Keratinocyte (primary cell): ENCODE data around the gene TMEM169. TPM values are rescaled to one million over a fixed set of nuclear protein-coding genes. Genes with fewer than 3 reads are reported as not detected.

Experiments used
- DNase-seq: peaks from one replicate; pipeline ENCODE4 v3.0.0-alpha.2; 2011; ENCODE audit warnings: low read depth, missing footprints, low spot score
- FAIRE-seq: peaks from 2 replicates; lab custom pipeline; 2011; peaks lifted over from hg19 to GRCh38; lab: Jason Lieb, UNC
- H2AFZ ChIP-seq: 2 replicates; pipeline ENCODE4 v1.6.0; 2012; ENCODE audit warnings: low read length, control low read depth, inconsistent platforms; ENCODE audit not compliant: control insufficient read depth
- H3K27ac ChIP-seq: 2 replicates; pipeline ENCODE4 v1.5.1; 2011; ENCODE audit warnings: low read length; ENCODE audit not compliant: control insufficient read depth, insufficient read depth
- H3K27me3 ChIP-seq: 3 replicates; pipeline ENCODE4 v1.6.0; 2011; ENCODE audit warnings: low read length; ENCODE audit not compliant: control insufficient read depth, insufficient read depth; ENCODE audit errors: extremely low read depth
- H3K36me3 ChIP-seq, 2 experiments: 2 replicates in 1 of 2; 3 replicates in 1 of 2; pipeline ENCODE4 v1.5.1; 2011; ENCODE audit warnings: low read length in 2 of 2, mild to moderate bottlenecking in 1 of 2; ENCODE audit not compliant: control insufficient read depth in 2 of 2, insufficient read depth in 2 of 2; ENCODE audit errors: extremely low read depth in 1 of 2
- H3K4me1 ChIP-seq: 3 replicates; pipeline ENCODE4 v1.5.1; 2011; ENCODE audit warnings: low read length; ENCODE audit not compliant: control insufficient read depth, insufficient read depth; ENCODE audit errors: extremely low read depth
- H3K4me2 ChIP-seq: 3 replicates; pipeline ENCODE4 v1.6.0; 2011; ENCODE audit warnings: low read depth, low read length; ENCODE audit not compliant: control insufficient read depth, insufficient read depth; ENCODE audit errors: extremely low read depth
- H3K4me3 ChIP-seq, 3 experiments: fragments of 200-600 bp in 1 of 3; sonication (generic) in 1 of 3; 2 replicates in 2 of 3; 3 replicates in 1 of 3; pipeline ENCODE4 v1.5.1; 2011 to 2016; ENCODE audit warnings: low read length in 3 of 3, mild to moderate bottlenecking in 3 of 3, control low read depth in 2 of 3, inconsistent platforms in 1 of 3, low read depth in 1 of 3, mixed read lengths in 1 of 3, mixed run types in 1 of 3, moderate library complexity in 1 of 3; ENCODE audit not compliant: control insufficient read depth in 2 of 3, insufficient read depth in 2 of 3; ENCODE audit errors: extremely low read depth in 1 of 3
- H3K79me2 ChIP-seq: 2 replicates; pipeline ENCODE4 v1.6.0; 2012; ENCODE audit warnings: low read length; ENCODE audit not compliant: control insufficient read depth, insufficient read depth
- H3K9ac ChIP-seq: 3 replicates; pipeline ENCODE4 v1.6.0; 2011; ENCODE audit warnings: low read length; ENCODE audit not compliant: control insufficient read depth, insufficient read depth; ENCODE audit errors: extremely low read depth
- H3K9me1 ChIP-seq: 3 replicates; pipeline ENCODE4 v1.6.0; 2011; ENCODE audit warnings: low read length; ENCODE audit not compliant: control insufficient read depth, insufficient read depth; ENCODE audit errors: extremely low read depth
- H3K9me3 ChIP-seq: 2 replicates; pipeline ENCODE4 v1.5.1; 2012; ENCODE audit warnings: low read depth, low read length; ENCODE audit not compliant: control insufficient read depth
- H4K20me1 ChIP-seq: 3 replicates; pipeline ENCODE4 v1.6.0; 2011; ENCODE audit warnings: low read length; ENCODE audit not compliant: control insufficient read depth, insufficient read depth; ENCODE audit errors: extremely low read depth
- EZH2 ChIP-seq: IDR thresholded peaks from one replicate; pipeline ENCODE4 v1.6.1; 2012; ENCODE audit warnings: inconsistent platforms, mild to moderate bottlenecking, low read length, moderate library complexity
- dilution Hi-C: fragments of 300-500 bp; cut with MboI; formaldehyde crosslinking; loops from one replicate; pipeline ENCODE4 v1.7.0; 2020; ENCODE audit warnings: low sequenced_read_pairs; ENCODE audit not compliant: extremely low pct_ligation_motif_present
- polyA plus RNA-seq, 5 experiments: library from polyadenylated mRNA; depleted of rRNA in 3 of 5; stranded (reverse) in 3 of 5; stranded (forward) in 1 of 5; unstranded in 1 of 5; fragments of >200 nt; gene quantifications; 1 replicate in 1 of 5; 2 replicates in 3 of 5; 3 replicates in 1 of 5; pipeline versions ENCODE4 v1.2.1 to v1.2.3, GENCODE V29; 2011 to 2012; ENCODE audit warnings: missing spikeins in 2 of 5, low read depth in 1 of 5, low replicate concordance in 1 of 5
- TF ChIP-seq, protein P1 (sequence below), 3 experiments: IDR thresholded peaks in 1 of 3; conservative IDR thresholded peaks in 1 of 3; optimal IDR thresholded peaks in 1 of 3; 2 replicates in 2 of 3; 3 replicates in 1 of 3; pipeline versions ENCODE3 to v1.5.1; 2011; ENCODE audit warnings: low read length in 3 of 3, mild to moderate bottlenecking in 3 of 3, moderate library complexity in 2 of 3, control low read depth in 1 of 3, inconsistent platforms in 1 of 3; ENCODE audit not compliant: insufficient read depth in 2 of 3; ENCODE audit errors: extremely low read depth in 1 of 3

The TMEM169 gene
- polyA plus RNA-seq, 1 donor (not counting 4 experiments of a cell fraction or from before 2014, with no cell fraction given): not detected

DNA sequence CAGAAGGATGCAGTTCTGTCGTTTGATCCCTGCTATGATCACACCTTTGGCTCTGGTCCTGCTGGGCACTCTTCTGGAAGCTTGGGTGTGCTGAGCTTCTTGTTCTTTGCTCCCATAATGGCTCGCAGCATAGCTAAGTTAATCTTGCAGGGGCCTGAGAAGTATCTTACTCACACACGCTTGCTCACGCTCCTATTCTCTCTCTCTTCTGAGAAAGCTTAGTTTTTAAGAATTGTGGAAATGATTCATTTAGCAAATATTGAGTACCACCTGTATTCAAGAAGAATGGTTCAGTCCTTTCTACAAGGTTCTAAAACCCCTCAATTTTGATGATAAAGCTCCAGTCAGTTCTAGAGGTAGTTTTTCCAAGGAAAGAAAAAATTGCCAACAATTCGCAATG lies 68.0 kb downstream of the TMEM169 start:
- Histone ChIP-seq H3K4me1 (peaks cover 4% of the 10 kb centered on the region), H3K9me3 (no peaks in the 10 kb centered on the region), H4K20me1 (no peaks in the 10 kb centered on the region), H3K79me2 (peaks cover 10% of the 10 kb centered on the region), H3K4me2 (no peak overlapping the region), H3K27ac (no peak overlapping the region), H3K9ac (no peak overlapping the region), H3K36me3 (peaks cover 18 to 33% of the 10 kb centered on the region in 2 experiments), H2AFZ (no peak overlapping the region), H3K9me1 (peaks cover 2% of the 10 kb centered on the region), H3K27me3 (no peaks in the 10 kb centered on the region), H3K4me3 (no peak overlapping the region)
- DNase-seq (no peak), FAIRE-seq (no peak)
- no peak for TF ChIP-seq EZH2
- TF ChIP-seq, protein P1, sequence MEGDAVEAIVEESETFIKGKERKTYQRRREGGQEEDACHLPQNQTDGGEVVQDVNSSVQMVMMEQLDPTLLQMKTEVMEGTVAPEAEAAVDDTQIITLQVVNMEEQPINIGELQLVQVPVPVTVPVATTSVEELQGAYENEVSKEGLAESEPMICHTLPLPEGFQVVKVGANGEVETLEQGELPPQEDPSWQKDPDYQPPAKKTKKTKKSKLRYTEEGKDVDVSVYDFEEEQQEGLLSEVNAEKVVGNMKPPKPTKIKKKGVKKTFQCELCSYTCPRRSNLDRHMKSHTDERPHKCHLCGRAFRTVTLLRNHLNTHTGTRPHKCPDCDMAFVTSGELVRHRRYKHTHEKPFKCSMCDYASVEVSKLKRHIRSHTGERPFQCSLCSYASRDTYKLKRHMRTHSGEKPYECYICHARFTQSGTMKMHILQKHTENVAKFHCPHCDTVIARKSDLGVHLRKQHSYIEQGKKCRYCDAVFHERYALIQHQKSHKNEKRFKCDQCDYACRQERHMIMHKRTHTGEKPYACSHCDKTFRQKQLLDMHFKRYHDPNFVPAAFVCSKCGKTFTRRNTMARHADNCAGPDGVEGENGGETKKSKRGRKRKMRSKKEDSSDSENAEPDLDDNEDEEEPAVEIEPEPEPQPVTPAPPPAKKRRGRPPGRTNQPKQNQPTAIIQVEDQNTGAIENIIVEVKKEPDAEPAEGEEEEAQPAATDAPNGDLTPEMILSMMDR (optimal IDR thresholded peaks at IDR 0.05 in 1 of 3, IDR thresholded peaks at IDR 0.05 in 1 of 3, conservative IDR thresholded peaks at IDR 0.05 in 1 of 3; ENCODE audit: extremely low read depth in 1 of 3, insufficient read depth in 2 of 3, low read length in 3 of 3): no peak
- dilution Hi-C loops: no loop called here

DNA sequence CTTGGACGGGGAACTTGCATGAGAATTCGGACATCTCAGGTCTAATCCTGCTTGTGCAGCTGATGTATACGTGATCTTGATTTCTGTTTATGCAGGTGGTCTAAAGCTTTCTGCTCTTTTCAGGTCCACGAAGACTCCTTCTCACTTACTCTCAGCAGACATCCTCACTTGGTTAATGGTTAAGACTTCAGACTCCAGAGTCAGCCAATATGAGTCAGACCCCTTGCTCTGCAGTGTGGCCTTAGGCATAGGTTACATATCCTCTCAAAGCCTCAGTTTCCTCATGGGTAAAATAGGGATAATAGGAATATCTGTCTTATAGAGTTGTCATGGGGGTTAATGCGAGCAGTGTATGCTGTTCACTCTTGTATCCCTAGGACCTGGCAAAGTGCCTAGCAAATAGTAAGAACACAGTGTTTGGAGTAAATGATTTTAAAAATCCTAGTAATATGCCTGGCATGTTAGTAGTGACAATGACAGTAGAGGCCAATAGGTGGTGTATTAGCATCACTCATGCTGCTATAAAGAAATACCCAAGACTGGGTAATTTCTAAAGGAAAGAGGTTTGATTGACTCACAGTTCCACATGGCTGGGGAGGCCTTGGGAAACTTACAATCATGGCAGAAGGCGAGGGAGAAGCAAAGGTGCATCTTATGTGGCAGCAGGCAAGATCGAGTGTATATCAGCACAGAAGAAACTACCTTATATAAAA lies 69.8 kb downstream of the TMEM169 start:
- H3K27me3 ChIP-seq: no peaks in the 10 kb centered on the region
- no peak overlapping the region for H3K4me3 ChIP-seq
- TF ChIP-seq, protein P1 (optimal IDR thresholded peaks at IDR 0.05 in 1 of 3, IDR thresholded peaks at IDR 0.05 in 1 of 3, conservative IDR thresholded peaks at IDR 0.05 in 1 of 3; ENCODE audit: extremely low read depth in 1 of 3, insufficient read depth in 2 of 3, low read length in 3 of 3): no peak
- no peak for TF ChIP-seq EZH2
- H4K20me1 ChIP-seq: no peaks in the 10 kb centered on the region
- no peak overlapping the region for H2AFZ ChIP-seq
- DNase-seq: no peak
- H3K4me1 ChIP-seq: peaks cover 4% of the 10 kb centered on the region
- peaks cover 17 to 41% of the 10 kb centered on the region in 2 experiments for H3K36me3 ChIP-seq
- H3K9ac ChIP-seq: no peak overlapping the region
- no peak overlapping the region for H3K4me2 ChIP-seq
- peaks cover 2% of the 10 kb centered on the region for H3K9me1 ChIP-seq
- dilution Hi-C loops: no loop called here
- no peak for FAIRE-seq
- H3K79me2 ChIP-seq: peaks cover 14% of the 10 kb centered on the region
- H3K27ac ChIP-seq: no peak overlapping the region
- H3K9me3 ChIP-seq: no peaks in the 10 kb centered on the region

Other genes starting within 250 kb of the TMEM169 start
- 27.0 to 32.9 TPM (median 27.0 TPM) in 3 replicates for gene MREG, start 68.4 kb upstream of the TMEM169 start, polyA plus RNA-seq
- 7.3 to 12.0 TPM (median 7.8 TPM) in 3 replicates for gene PECR, start 110 bp upstream of the TMEM169 start, polyA plus RNA-seq
- gene XRCC5, start 27.4 kb downstream of the TMEM169 start, polyA plus RNA-seq: 316 to 521 TPM (median 377 TPM) in 3 replicates